Stomach (tissue), 9 donors: ENCODE measurements around the gene HTD2. TPM values are rescaled to one million over a fixed set of nuclear protein-coding genes. Genes with fewer than 3 reads are reported as not detected.

Source experiments
- DNase-seq, 2 donors: peaks; one replicate each; pipeline versions ENCODE4 v3.0.0 to v3.0.0-alpha.2; 2013 to 2019
- H3K27ac ChIP-seq, 5 donors: fragments of 200-600 bp in 4 of 5; sonication (generic) in 4 of 5; one replicate each; pipeline ENCODE4 v1.5.1; 2013 to 2019; ENCODE audit warnings: mild to moderate bottlenecking in 1 of 5, moderate library complexity in 1 of 5
- H3K27me3 ChIP-seq, 3 donors: fragments of 200-600 bp; sonication (generic); one replicate each; pipeline ENCODE4 v1.5.1; 2017 to 2019; ENCODE audit warnings: mixed run types in 1 of 3
- H3K36me3 ChIP-seq, 4 donors: fragments of 200-600 bp; sonication (generic); 1 replicate in 3 of 4; 2 replicates in 1 of 4; pipeline ENCODE4 v1.5.1; 2016 to 2019
- H3K4me1 ChIP-seq, 4 donors: fragments of 200-600 bp; sonication (generic); one replicate each; pipeline ENCODE4 v1.5.1; 2016 to 2019
- H3K4me3 ChIP-seq, 4 donors: fragments of 200-600 bp; sonication (generic) in 3 of 4; one replicate each; pipeline ENCODE4 v1.5.1; 2016 to 2019; ENCODE audit warnings: mild to moderate bottlenecking in 1 of 4
- H3K9me3 ChIP-seq, 4 donors: fragments of 200-600 bp; sonication (generic); one replicate each; pipeline ENCODE4 v1.5.1; 2016 to 2019
- CTCF ChIP-seq, 7 experiments: fragments of 450-650 bp in 4 of 7; fragments of 200-600 bp in 3 of 7; sonication (generic) in 3 of 7; IDR thresholded peaks; one replicate each; pipeline ENCODE4 v1.5.1; 2016 to 2019; ENCODE audit warnings: antibody characterized with exemption in 7 of 7, control low read depth in 2 of 7, mild to moderate bottlenecking in 1 of 7
- EP300 ChIP-seq: sonication (generic); formaldehyde crosslinking; IDR thresholded peaks from one replicate; pipeline ENCODE4 v1.6.1; 2017; ENCODE audit warnings: antibody characterized with exemption
- POLR2A ChIP-seq, 4 donors: fragments of 450-650 bp; IDR thresholded peaks; one replicate each; pipeline ENCODE4 v1.6.1; 2016; ENCODE audit warnings: antibody characterized with exemption in 4 of 4, control low read depth in 2 of 4, mild to moderate bottlenecking in 1 of 4, moderate library complexity in 1 of 4
- POLR2AphosphoS5 ChIP-seq, 3 donors: sonication (generic); formaldehyde crosslinking; IDR thresholded peaks; one replicate each; pipeline ENCODE4 v1.6.1; 2016; ENCODE audit warnings: antibody characterized with exemption in 3 of 3
- WGBS, 5 donors: extraction: QIAGEN DNeasy Blood & Tissue Kit in 3 of 5; methylation state at CpG; one replicate each; pipeline versions ENCODE4 v1.1.5 to v1.1.7; 2013 to 2018; 5-methylcytosine and 5-hydroxymethylcytosine counted together
- intact Hi-C: fragments of 100-400 bp; cut with DNase I; formaldehyde crosslinking; loops from one replicate; pipeline ENCODE4 v1.15.1; 2023; ENCODE audit warnings: low total_unique reads
- polyA plus RNA-seq, 3 donors: library from polyadenylated mRNA; stranded (reverse); fragments of 200-250 nt; gene quantifications; one replicate each; pipeline ENCODE4 v1.2.3, GENCODE V29; 2013
- total RNA-seq, 5 donors: library from RNA; depleted of rRNA; stranded (reverse); fragments of >200 nt; gene quantifications; one replicate each; pipeline versions ENCODE4 v1.1.0 to v1.2.3, GENCODE V29; 2014 to 2016
- donor health status: healthy with polysubstance abuse.
- donor health status: Bipolar disorder and iron deficiency.
- donor health status: healthy.

HTD2 gene
- total and polyA plus RNA-seq, 8 donors = 3.1 to 57.6 (median 7.0) TPM; not detected in 2

GRCh38 chr3:58356054-58356453, 49.7 kb downstream of the HTD2 start:
- Histone ChIP-seq H3K36me3 (no peaks in the 10 kb centered on the region), H3K27me3 (no peaks in the 10 kb centered on the region), H3K4me1 (peaks cover 9 to 54% (median 24%) of the 10 kb centered on the region in 4 donors), H3K27ac (peak overlapping the region in 3 of 5 donors; percentile 10 to 48 (median 31)), H3K9me3 (no peaks in the 10 kb centered on the region), H3K4me3 (no peak overlapping the region)
- peak in 1 of 2 donors; percentile 32 for DNase-seq
- intact Hi-C loops = no loop called here
- no peak for TF ChIP-seq CTCF (IDR thresholded peaks at IDR 0.05)
- TF ChIP-seq POLR2A (IDR thresholded peaks at IDR 0.05) = no peak
- no peak for TF ChIP-seq EP300
- TF ChIP-seq POLR2AphosphoS5 (IDR thresholded peaks at IDR 0.05) = no peak
- 33 to 40% (median 36%) methylated on average over 4 of the region's 4 CpGs for WGBS, 5 donors

GRCh38 chr3:58357402-58357801, 51.1 kb downstream of the HTD2 start:
- intact Hi-C loops = no loop called here
- DNase-seq = no peak
- 88 to 93% (median 89%) methylated on average over 3 of the region's 3 CpGs for WGBS, 5 donors
- no peak overlapping the region for H3K4me3 ChIP-seq
- TF ChIP-seq CTCF (IDR thresholded peaks at IDR 0.05) = no peak
- TF ChIP-seq EP300 = no peak
- TF ChIP-seq POLR2AphosphoS5 (IDR thresholded peaks at IDR 0.05) = no peak
- no peak for TF ChIP-seq POLR2A (IDR thresholded peaks at IDR 0.05)
- no peak overlapping the region for H3K27ac ChIP-seq
- H3K27me3 ChIP-seq = no peaks in the 10 kb centered on the region
- peaks cover 9 to 54% (median 23%) of the 10 kb centered on the region in 4 donors for H3K4me1 ChIP-seq
- no peaks in the 10 kb centered on the region for H3K36me3 ChIP-seq
- no peaks in the 10 kb centered on the region for H3K9me3 ChIP-seq

- 84 to 95% (median 91%) methylated on average over 3 of the region's 3 CpGs for WGBS, 5 donors
- H3K27me3 ChIP-seq = no peaks in the 10 kb centered on the region
- intact Hi-C loops = no loop called here
- no peak for TF ChIP-seq POLR2AphosphoS5 (IDR thresholded peaks at IDR 0.05)
- no peak for TF ChIP-seq CTCF (IDR thresholded peaks at IDR 0.05)
- no peak for TF ChIP-seq EP300
- no peak for TF ChIP-seq POLR2A (IDR thresholded peaks at IDR 0.05)
- no peaks in the 10 kb centered on the region for H3K9me3 ChIP-seq
- H3K27ac ChIP-seq = no peak overlapping the region
- no peak for DNase-seq
- H3K4me3 ChIP-seq = no peak overlapping the region
- peaks cover 9 to 54% (median 23%) of the 10 kb centered on the region in 4 donors for H3K4me1 ChIP-seq
- no peaks in the 10 kb centered on the region for H3K36me3 ChIP-seq
Measured at GRCh38 chr3:58358092-58358491, 51.8 kb downstream of the HTD2 start.

- Histone ChIP-seq H3K9me3 (no peaks in the 10 kb centered on the region), H3K27me3 (no peaks in the 10 kb centered on the region), H3K4me3 (no peak overlapping the region), H3K27ac (peak overlapping the region in 3 of 5 donors; percentile 10 to 42 (median 17)), H3K36me3 (no peaks in the 10 kb centered on the region), H3K4me1 (peaks cover 9 to 47% (median 25%) of the 10 kb centered on the region in 4 donors)
- TF ChIP-seq POLR2A (IDR thresholded peaks at IDR 0.05) (no peak), CTCF (IDR thresholded peaks at IDR 0.05) (no peak), POLR2AphosphoS5 (IDR thresholded peaks at IDR 0.05) (no peak), EP300 (no peak)
- DNase-seq = no peak
- WGBS, 5 donors = 59 to 78% (median 74%) methylated on average over 4 of the region's 4 CpGs
- intact Hi-C loops = no loop called here
Measured at GRCh38 chr3:58358808-58359207, 52.5 kb downstream of the HTD2 start.
